DOHH2 (cell line): ENCODE results near the gene KCNH1.
"Not testable (repeated sequence)": the region's sequence is repeated elsewhere in the genome, so short reads cannot be mapped to it uniquely, and the experiment has no call there.

ENCODE experiments used
- H3F3A ChIP-seq: fragments of 200-600 bp; sonication (generic), shearing (Covaris generic); 2 replicates; pipeline ENCODE4 v1.6.0; 2016; ENCODE audit warnings: antibody characterized with exemption, mild to moderate bottlenecking; ENCODE audit not compliant: control insufficient read depth, insufficient read depth
- H3K27ac ChIP-seq: fragments of 200-600 bp; sonication (generic); 2 replicates; pipeline ENCODE4 v1.5.1; 2014; ENCODE audit warnings: low read depth, mild to moderate bottlenecking, low read length, moderate library complexity
- H3K27me3 ChIP-seq: fragments of 200-600 bp; sonication (generic); 2 replicates; pipeline ENCODE4 v1.6.1; 2014; ENCODE audit warnings: mild to moderate bottlenecking, low read length, mixed read lengths; ENCODE audit not compliant: control insufficient read depth
- H3K36me3 ChIP-seq: fragments of 200-600 bp; sonication (generic); 2 replicates; pipeline ENCODE4 v1.6.1; 2014; ENCODE audit warnings: mild to moderate bottlenecking, low read length, moderate library complexity, mixed read lengths; ENCODE audit not compliant: control insufficient read depth
- H3K4me1 ChIP-seq: fragments of 200-600 bp; sonication (generic); 2 replicates; pipeline ENCODE4 v1.6.1; 2014; ENCODE audit warnings: mild to moderate bottlenecking, low read length, mixed read lengths; ENCODE audit not compliant: control insufficient read depth
- H3K4me2 ChIP-seq: fragments of 200-600 bp; sonication (generic); 2 replicates; pipeline ENCODE4 v1.6.0; 2014; ENCODE audit warnings: mild to moderate bottlenecking, low read length, moderate library complexity
- H3K4me3 ChIP-seq: fragments of 200-600 bp; sonication (generic); 2 replicates; pipeline ENCODE4 v1.5.1; 2014; ENCODE audit warnings: mild to moderate bottlenecking, low read length, mixed read lengths
- H3K79me2 ChIP-seq: fragments of 200-600 bp; sonication (generic); 2 replicates; pipeline ENCODE4 v1.6.1; 2014; ENCODE audit warnings: mild to moderate bottlenecking, low read length, mixed read lengths; ENCODE audit not compliant: control insufficient read depth
- H3K9me2 ChIP-seq: fragments of 200-600 bp; sonication (generic); replicated peaks from 2 replicates; pipeline ENCODE4 v1.6.1; 2014; ENCODE audit warnings: mild to moderate bottlenecking, low read length, mixed read lengths; ENCODE audit not compliant: control insufficient read depth
- H3K9me3 ChIP-seq: fragments of 200-600 bp; sonication (generic); 2 replicates; pipeline ENCODE4 v1.6.1; 2014; ENCODE audit warnings: antibody characterized with exemption, low read length, mixed read lengths; ENCODE audit not compliant: control insufficient read depth, insufficient read depth
- H4K20me1 ChIP-seq: fragments of 200-600 bp; sonication (generic); 2 replicates; pipeline ENCODE4 v1.6.0; 2014; ENCODE audit warnings: low read depth, mild to moderate bottlenecking, antibody characterized with exemption, low read length, moderate library complexity; ENCODE audit not compliant: control insufficient read depth, insufficient read depth
- EZH2phosphoT487 ChIP-seq: fragments of 200-600 bp; sonication (generic); IDR thresholded peaks from 2 replicates; pipeline ENCODE4 v1.6.1; 2017; ENCODE audit warnings: borderline replicate concordance, mild to moderate bottlenecking, antibody characterized with exemption, low read length, moderate library complexity, mixed read lengths
- TF ChIP-seq, protein P1 (sequence below): fragments of 200-600 bp; sonication (generic); IDR thresholded peaks from one replicate; pipeline ENCODE4 v1.5.1; 2014; ENCODE audit warnings: antibody characterized with exemption, mild to moderate bottlenecking, low read depth, low read length; ENCODE audit not compliant: poor library complexity, severe bottlenecking

The KCNH1 gene

DNA sequence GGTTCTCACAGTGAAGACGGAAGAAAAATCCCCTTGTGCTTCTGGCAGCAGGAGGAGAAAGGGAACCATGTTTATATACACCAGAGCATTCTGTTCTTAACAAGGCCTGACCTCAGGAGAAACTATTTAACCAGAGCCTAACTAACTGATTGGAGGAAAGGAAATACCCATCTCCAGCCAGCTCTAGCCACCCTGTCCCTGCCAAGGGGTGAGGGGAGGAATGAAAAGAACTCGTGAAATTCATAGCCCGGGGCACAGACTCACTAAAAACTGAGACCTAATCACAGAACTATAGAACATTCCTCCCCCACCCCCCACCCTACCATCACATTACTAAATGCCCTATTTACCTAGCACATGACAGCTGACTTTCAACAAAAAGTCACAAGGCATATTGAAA, 65.0 kb downstream of the KCNH1 start:
- Histone ChIP-seq H4K20me1 (no peaks in the 10 kb centered on the region), H3K9me3 (no peaks in the 10 kb centered on the region), H3K27ac (no peak overlapping the region), H3K79me2 (no peaks in the 10 kb centered on the region), H3F3A (no peaks in the 10 kb centered on the region), H3K36me3 (no peaks in the 10 kb centered on the region), H3K27me3 (no peaks in the 10 kb centered on the region), H3K4me3 (no peak overlapping the region), H3K4me2 (no peak overlapping the region), H3K4me1 (no peaks in the 10 kb centered on the region), H3K9me2 (no peaks in the 10 kb centered on the region)
- TF ChIP-seq, protein P1, sequence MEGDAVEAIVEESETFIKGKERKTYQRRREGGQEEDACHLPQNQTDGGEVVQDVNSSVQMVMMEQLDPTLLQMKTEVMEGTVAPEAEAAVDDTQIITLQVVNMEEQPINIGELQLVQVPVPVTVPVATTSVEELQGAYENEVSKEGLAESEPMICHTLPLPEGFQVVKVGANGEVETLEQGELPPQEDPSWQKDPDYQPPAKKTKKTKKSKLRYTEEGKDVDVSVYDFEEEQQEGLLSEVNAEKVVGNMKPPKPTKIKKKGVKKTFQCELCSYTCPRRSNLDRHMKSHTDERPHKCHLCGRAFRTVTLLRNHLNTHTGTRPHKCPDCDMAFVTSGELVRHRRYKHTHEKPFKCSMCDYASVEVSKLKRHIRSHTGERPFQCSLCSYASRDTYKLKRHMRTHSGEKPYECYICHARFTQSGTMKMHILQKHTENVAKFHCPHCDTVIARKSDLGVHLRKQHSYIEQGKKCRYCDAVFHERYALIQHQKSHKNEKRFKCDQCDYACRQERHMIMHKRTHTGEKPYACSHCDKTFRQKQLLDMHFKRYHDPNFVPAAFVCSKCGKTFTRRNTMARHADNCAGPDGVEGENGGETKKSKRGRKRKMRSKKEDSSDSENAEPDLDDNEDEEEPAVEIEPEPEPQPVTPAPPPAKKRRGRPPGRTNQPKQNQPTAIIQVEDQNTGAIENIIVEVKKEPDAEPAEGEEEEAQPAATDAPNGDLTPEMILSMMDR, result no peak
- no peak for TF ChIP-seq EZH2phosphoT487

GRCh38 chr1:211066781-211067384, 67.1 kb downstream of the KCNH1 start:
- no peaks in the 10 kb centered on the region for H3K36me3 ChIP-seq
- H4K20me1 ChIP-seq, result no peaks in the 10 kb centered on the region
- H3F3A ChIP-seq, result no peaks in the 10 kb centered on the region

DNA sequence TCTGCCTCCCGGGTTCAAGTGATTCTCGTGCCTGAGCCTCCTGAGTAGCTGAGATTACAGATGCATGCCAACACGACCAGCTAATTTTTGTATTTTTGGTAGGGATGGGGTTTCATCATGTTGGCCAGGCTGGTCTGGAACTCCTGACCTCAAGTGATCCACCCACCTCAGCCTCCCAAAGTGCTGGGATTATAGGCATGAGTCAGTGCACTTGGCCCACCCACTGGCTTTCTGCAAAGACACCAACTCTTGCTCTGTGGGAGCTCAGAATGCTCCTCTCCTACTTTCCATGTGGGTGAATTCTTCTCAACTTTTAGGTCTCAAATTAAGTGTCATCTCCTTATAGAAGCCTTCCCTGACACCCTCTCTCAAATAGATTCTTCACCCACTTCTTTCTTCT, 92.1 kb downstream of the KCNH1 start:
- H3K4me3 ChIP-seq, H3K27ac ChIP-seq, H3K4me2 ChIP-seq, H3K27me3 ChIP-seq, H3K9me3 ChIP-seq, H4K20me1 ChIP-seq, H3K79me2 ChIP-seq, H3K36me3 ChIP-seq, H3K9me2 ChIP-seq, H3F3A ChIP-seq, H3K4me1 ChIP-seq: not testable (repeated sequence)

More at GRCh38 chr1:211066781-211067384, 67.1 kb downstream of the KCNH1 start:
- H3K79me2 ChIP-seq, result no peaks in the 10 kb centered on the region
- H3K4me3 ChIP-seq, result no peak overlapping the region
- no peaks in the 10 kb centered on the region for H3K9me3 ChIP-seq
- no peaks in the 10 kb centered on the region for H3K9me2 ChIP-seq
- no peak overlapping the region for H3K4me2 ChIP-seq
- no peaks in the 10 kb centered on the region for H3K27me3 ChIP-seq
- TF ChIP-seq, protein P1, result no peak
- TF ChIP-seq EZH2phosphoT487, result no peak
- no peaks in the 10 kb centered on the region for H3K4me1 ChIP-seq
- H3K27ac ChIP-seq, result no peak overlapping the region

DNA sequence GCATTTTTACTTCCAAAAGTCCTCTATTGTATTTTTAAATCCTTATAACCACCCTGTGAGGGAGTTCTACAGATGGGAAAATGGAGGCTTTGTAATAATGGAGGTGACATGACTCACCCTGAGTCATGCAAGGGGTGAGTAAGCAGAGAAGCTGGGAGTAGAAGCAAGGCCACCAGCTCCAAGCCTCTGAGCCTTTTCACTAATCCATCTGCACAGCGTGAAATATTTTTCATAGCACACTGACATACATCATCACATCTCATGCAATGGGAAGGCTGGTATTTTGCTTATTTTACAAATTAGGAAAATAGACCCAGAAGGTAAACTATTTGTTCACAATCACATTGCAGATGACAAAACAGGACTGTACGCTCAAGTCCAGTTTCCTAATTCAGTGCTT, 96.9 kb downstream of the KCNH1 start:
- Histone ChIP-seq H3K4me3 (no peak overlapping the region), H3K79me2 (no peaks in the 10 kb centered on the region), H3K4me1 (no peaks in the 10 kb centered on the region), H3K9me2 (no peaks in the 10 kb centered on the region), H3K36me3 (no peaks in the 10 kb centered on the region), H3K27ac (no peak overlapping the region), H4K20me1 (no peaks in the 10 kb centered on the region), H3F3A (no peaks in the 10 kb centered on the region), H3K27me3 (no peaks in the 10 kb centered on the region), H3K9me3 (no peaks in the 10 kb centered on the region), H3K4me2 (no peak overlapping the region)
- TF ChIP-seq, protein P1, result no peak
